ENCODE data around the gene MYO1D.

The MYO1D gene

DNA sequence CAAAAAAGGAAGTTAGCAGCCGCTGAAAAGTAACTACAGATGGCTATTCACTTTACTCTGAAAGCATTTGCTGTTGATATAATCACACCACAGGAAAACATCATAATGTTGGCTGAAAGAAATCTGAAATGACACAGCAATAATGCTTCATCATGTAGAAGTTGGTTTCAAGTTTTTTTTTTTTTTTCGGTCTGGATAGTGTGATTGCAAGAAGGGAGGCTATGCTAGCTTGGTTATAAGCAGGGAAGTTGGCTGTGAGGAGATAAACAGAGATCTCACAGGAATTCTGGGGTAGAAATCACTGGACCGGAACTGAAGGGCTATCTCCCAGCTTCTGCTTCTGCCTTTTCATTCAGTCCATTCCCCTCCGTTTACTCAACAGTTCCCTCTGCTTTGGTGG lies 57.9 kb downstream of the MYO1D start:
- no peak for DNase-seq (ENCODE audit: low read depth)

- DNase-seq (ENCODE audit: low read depth) = no peak
Observed at GRCh38 chr17:32815460-32815859, 61.5 kb downstream of the MYO1D start.

GRCh38 chr17:32814836-32815235 lies 62.1 kb downstream of the MYO1D start:
- no peak for DNase-seq (ENCODE audit: low read depth)

DNA sequence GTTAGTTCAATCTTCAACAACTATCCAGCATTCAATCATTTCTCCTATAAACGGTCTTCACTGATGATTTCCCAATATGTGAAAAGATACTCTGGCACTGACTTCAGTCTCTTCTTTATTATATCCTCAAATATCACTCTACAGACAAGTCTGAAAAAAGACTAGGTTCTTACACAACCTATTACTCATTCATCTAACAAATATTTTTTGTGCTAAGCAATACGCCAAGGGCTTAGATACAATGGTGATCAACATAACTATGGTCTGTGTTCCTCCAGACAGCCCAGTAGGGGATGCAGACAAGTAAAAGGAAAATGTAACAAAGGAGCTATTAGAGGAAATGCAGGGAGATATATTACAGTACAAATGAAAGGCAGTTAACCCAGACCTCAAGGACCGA lies 63.9 kb downstream of the MYO1D start:
- no peak for DNase-seq (ENCODE audit: low read depth)

DNA sequence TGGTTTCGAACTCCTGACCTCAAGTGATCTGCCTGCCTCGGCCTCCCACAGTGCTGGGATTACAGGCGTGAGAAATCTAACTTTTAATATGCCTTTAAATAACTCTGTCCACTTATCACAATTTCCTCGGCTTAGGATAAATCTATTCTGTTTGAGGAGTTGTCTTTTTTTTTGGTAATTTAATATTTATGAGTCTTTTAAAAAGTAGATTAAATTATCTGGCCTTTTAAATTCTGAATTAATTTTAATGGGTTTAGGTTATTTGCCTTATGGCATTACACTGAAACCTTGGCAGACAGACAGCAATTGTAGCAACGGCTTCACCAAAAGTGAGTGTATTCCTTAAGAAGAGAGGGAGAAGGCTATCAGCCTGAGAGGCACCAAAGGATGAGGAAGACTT lies 66.2 kb downstream of the MYO1D start:
- no peak for DNase-seq (ENCODE audit: low read depth)

DNA sequence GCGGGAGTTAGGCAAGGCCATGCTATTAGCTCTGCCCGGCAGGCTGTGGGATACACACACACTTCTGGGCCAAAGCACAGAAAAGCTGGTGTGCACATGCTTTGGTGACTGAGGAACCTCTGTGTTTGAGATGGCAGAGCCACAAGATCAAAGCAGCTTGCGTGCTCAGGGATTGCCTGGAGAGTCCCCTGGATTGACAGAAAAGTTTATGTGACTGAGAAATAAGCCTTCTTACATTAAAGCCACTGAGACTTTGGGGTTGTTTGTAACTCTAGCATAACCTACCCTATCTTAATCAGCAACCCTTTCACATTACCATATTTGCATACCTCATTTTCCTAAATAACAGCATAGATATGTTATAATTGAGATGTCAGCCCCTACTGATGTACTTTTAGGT lies 69.3 kb downstream of the MYO1D start:
- DNase-seq (ENCODE audit: low read depth) = no peak

GRCh38 chr17:32806646-32807045 lies 70.3 kb downstream of the MYO1D start:
- DNase-seq (ENCODE audit: low read depth) = no peak

- no peak for DNase-seq (ENCODE audit: low read depth)
Observed at GRCh38 chr17:32805029-32805976, 71.6 kb downstream of the MYO1D start.

- no peak for DNase-seq (ENCODE audit: low read depth)
Observed at GRCh38 chr17:32803544-32803943, 73.4 kb downstream of the MYO1D start.

DNA sequence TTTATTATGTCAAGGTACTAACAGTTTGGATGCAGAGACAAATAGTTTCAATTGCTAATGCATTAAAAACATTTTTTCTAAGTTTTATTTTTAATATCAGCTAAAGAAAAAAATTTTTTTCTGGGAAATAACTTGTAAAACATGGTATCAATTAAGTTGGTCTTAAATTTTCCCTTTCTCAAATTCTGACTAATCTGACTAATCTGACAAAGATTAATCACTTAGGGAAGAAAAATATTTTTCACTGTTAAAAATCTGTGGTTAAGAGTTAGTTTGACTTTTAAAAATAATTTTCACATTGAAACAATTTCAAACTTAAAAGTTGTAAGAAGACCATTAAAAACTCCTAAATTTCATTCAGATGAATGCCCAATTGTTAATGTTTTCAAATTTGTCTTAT lies 74.6 kb downstream of the MYO1D start:
- DNase-seq (ENCODE audit: low read depth) = no peak

- no peak for DNase-seq (ENCODE audit: low read depth)
Observed at GRCh38 chr17:32801641-32802040, 75.3 kb downstream of the MYO1D start.

DNA sequence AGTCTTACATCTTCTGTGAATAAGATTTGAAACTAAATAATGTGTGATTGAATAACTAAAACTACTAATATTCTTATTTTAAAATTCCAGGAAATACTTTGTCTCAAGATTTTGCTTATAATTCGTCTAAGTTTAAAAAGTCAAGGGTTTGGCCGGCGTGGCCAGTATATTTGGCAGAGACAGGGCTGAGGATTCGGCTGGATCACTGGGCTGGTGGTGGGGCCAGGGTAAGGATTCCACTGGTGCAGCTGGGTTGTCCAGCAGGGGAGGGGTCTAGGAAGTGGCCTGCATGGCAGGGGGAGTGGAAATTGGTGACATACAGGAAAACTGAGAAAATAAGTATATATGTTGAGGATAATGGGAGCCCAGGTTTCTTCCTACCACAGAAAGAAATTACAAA lies 75.7 kb downstream of the MYO1D start:
- DNase-seq (ENCODE audit: low read depth) = no peak

DNA sequence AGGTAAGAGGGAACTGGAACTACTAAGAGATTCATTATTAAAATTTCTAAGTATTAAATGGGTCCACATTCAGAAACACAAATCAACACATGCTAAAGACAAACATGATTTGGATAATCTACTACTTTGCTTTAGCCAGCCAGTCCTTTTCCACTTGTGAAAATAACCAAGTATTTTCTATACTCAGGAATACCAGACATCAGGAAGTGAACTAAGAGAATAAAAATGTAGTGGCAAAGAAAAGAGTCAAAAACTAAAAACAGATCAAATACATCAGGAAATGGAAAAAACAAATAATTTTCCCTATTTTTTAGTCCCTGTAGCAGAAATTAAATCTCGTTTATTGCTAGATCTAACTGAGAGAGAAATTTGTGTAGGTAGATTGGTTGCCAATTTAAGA lies 78.0 kb downstream of the MYO1D start:
- no peak for DNase-seq (ENCODE audit: low read depth)

- no peak for DNase-seq (ENCODE audit: low read depth)
Observed at GRCh38 chr17:32795339-32795979, 81.5 kb downstream of the MYO1D start.

DNA sequence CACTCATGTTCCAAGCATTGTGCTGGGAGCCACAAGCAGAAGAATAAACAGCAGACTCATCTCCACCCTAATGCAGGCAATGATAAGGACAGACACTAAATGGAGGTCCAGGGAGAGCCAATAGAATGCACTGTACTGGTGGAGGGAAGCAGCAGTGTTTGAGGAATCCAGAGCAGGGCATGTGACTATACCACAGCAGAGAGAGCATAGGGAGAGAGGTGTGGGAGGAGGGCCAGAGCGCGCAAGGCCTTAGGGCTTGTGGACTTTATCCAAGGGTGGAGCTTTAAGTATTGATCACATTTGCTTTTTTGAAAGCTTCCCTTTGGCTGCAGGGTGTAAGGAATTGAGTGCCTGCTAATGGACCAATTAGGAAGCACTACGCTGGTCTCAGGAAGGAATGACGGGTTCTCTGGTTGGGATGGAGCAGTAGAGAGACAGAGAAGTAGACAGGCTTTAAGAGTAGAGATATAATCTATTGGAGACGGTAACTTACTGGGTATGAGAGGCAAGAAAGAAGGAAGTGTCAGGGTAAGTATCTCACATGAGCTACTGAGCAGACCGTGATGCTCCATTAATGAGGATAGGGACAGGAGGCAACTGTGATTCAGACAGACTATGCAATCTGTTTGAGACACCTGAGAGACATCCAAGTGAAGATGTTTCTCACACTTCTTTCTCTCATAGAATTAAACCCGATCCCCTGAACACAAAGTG lies 82.2 kb downstream of the MYO1D start:
- DNase-seq (ENCODE audit: low read depth) = no peak

DNA sequence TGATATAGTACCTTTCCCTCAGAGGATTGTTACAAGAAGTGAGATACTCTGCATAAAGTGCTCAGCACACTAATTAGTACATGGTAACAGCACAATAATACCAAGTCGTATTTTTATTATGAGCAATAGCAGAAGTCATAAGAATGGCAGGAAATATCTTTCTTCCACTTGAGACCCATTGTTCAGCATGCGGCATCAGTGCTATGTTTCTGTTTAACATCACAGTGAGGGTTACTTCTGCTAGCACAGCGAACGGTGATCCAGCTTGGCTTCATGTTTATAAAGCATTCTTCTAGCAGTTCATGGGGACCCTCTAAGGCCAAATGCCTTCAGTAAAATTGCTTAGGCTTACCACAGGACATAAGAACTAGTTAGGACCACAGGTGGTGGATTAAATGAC lies 83.1 kb downstream of the MYO1D start:
- no peak for DNase-seq (ENCODE audit: low read depth)

DNA sequence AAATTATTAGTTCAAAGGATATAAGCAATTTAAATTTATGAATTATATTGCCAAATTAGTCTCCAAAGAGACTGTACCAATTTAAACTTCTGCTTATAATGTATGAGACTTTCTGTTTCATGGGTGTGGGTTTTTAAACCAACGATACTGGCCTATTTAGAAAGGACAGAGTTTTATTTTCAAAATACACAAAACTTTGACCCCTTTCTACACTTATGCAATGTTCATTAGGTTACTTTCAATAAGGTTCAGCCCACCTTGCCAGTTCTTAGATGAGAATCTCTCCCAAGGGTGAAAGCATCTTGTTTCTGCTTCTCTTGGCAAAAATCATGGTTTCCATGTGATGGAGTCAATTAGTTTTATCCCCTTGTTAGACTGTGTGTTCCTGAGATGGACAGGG lies 84.7 kb downstream of the MYO1D start:
- no peak for DNase-seq (ENCODE audit: low read depth)

- no peak for DNase-seq (ENCODE audit: low read depth)
Observed at GRCh38 chr17:32786169-32786568, 90.8 kb downstream of the MYO1D start.

- no peak for DNase-seq (ENCODE audit: low read depth)
Observed at GRCh38 chr17:32784113-32784512, 92.8 kb downstream of the MYO1D start.

DNA sequence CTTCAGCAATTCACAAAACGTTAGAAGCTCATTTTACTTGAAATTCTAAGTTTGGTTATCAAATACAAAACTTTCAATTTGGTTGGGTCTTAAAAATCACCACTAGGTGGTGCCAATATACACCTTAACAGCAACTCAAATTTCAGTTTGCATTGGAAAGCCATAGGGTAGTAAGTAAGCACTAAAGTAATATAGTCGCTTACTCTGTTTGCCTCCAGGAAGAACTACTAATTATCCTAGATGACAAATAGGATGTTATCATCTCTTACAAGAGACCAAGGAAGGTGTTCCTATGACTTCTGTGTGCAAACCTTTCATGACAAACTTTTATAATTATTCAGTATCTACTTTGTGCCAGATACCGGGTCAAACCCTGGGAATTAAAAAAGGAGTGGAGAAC lies 93.3 kb downstream of the MYO1D start:
- no peak for DNase-seq (ENCODE audit: low read depth)

DNA sequence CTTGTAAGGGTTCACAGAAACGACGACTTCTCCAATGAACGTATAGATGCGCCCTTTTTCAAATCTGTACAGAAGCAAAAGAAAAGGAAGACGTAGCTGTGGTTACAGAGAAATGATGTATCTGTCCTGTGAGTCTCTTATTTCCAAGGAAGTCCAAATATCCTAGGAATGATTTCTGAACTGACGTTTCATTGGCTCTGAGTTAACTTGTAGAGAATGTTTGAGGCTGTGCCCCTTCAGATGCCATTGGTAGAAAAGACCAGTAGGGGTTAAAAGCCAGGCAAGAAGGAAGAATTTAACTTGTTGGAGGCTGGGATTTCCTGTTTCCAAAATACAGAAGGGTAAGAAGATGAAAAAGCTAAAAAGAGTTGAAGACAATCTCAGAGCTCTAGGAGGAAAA lies 96.2 kb downstream of the MYO1D start:
- no peak for DNase-seq (ENCODE audit: low read depth)

- no peak for DNase-seq (ENCODE audit: low read depth)
Observed at GRCh38 chr17:32777922-32778321, 99.0 kb downstream of the MYO1D start.

DNA sequence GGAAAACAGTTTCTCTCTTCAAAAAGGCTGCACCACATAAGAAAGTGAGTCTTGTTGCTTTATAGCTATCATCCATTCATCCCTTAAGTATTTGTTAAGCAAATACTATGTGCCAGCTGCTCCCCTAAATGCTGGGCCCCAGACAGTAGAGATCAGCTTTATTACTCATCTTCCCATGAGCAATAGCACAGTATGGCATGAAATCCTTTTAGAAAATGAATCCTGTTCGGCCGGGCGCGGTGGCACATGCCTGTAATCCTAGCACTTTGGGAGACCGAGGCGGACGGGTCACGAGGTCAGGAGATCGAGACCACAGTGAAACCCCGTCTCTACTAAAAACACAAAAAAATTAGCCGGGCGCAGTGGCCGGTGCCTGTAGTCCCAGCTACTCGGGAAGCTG lies 99.5 kb downstream of the MYO1D start:
- no peak for DNase-seq (ENCODE audit: low read depth)

All from HS-27A (cell line).